Small intestine (tissue), 7 donors: ENCODE data around the gene ADAR. TPM values are rescaled to one million over a fixed set of nuclear protein-coding genes. Genes with fewer than 3 reads are reported as not detected.
A peak's percentile ranks its signal among the peaks of the same experiment; 100 is the strongest.

ENCODE experiments used
- DNase-seq, 2 donors: peaks; one replicate each; pipeline versions ENCODE4 v3.0.0 to v3.0.0-alpha.2; 2013
- FAIRE-seq: peaks from 2 replicates; lab custom pipeline; 2012; peaks lifted over from hg19 to GRCh38; lab: Jason Lieb, UNC
- H3K27ac ChIP-seq, 3 donors: one replicate each; pipeline ENCODE4 v1.5.1; 2013; ENCODE audit warnings: low read length in 2 of 3, mild to moderate bottlenecking in 2 of 3, control low read depth in 1 of 3, inconsistent platforms in 1 of 3, low read depth in 1 of 3, moderate library complexity in 1 of 3
- H3K27me3 ChIP-seq, 3 donors: one replicate each; pipeline ENCODE4 v1.6.1; 2013; ENCODE audit warnings: low read length in 3 of 3, inconsistent platforms in 1 of 3; ENCODE audit not compliant: control insufficient read depth in 3 of 3, insufficient read depth in 3 of 3
- H3K36me3 ChIP-seq, 3 donors: one replicate each; pipeline ENCODE4 v1.6.1; 2013; ENCODE audit warnings: low read length in 3 of 3, inconsistent platforms in 1 of 3, low read depth in 1 of 3, mild to moderate bottlenecking in 1 of 3, moderate library complexity in 1 of 3; ENCODE audit not compliant: control insufficient read depth in 3 of 3, insufficient read depth in 2 of 3
- H3K4me1 ChIP-seq, 3 donors: one replicate each; pipeline ENCODE4 v1.6.1; 2013; ENCODE audit warnings: low read length in 2 of 3, inconsistent platforms in 1 of 3, low read depth in 1 of 3, mild to moderate bottlenecking in 1 of 3, moderate library complexity in 1 of 3; ENCODE audit not compliant: control insufficient read depth in 3 of 3, insufficient read depth in 2 of 3
- H3K4me3 ChIP-seq, 3 donors: one replicate each; pipeline ENCODE4 v1.5.1; 2013; ENCODE audit warnings: low read length in 3 of 3, control low read depth in 1 of 3, inconsistent platforms in 1 of 3, low read depth in 1 of 3, mild to moderate bottlenecking in 1 of 3, moderate library complexity in 1 of 3
- H3K9me3 ChIP-seq, 2 donors: one replicate each; pipeline ENCODE4 v1.6.1; 2013; ENCODE audit warnings: low read depth in 1 of 2, low read length in 1 of 2; ENCODE audit not compliant: control insufficient read depth in 2 of 2, insufficient read depth in 1 of 2
- WGBS, 3 donors: extraction: QIAGEN DNeasy Blood & Tissue Kit; methylation state at CpG; one replicate each; pipeline ENCODE4 v1.1.7; 2013; 5-methylcytosine and 5-hydroxymethylcytosine counted together
- polyA plus RNA-seq, 4 donors: library from polyadenylated mRNA; stranded (reverse) in 3 of 4; unstranded in 1 of 4; fragments of 200-250 nt in 3 of 4; fragments of 120-200 nt in 1 of 4; gene quantifications; one replicate each; pipeline versions ENCODE4 v1.2.1 to v1.2.3, GENCODE V29; 2013
- donor health status: healthy with polysubstance abuse.
- donor health status: control.
- donor health status: control.
- donor health status: Bipolar disorder and iron deficiency.
- donor health status: healthy.

Gene ADAR
- polyA plus RNA-seq, 4 donors, result 28.6 to 120 (median 47.5) TPM

DNA sequence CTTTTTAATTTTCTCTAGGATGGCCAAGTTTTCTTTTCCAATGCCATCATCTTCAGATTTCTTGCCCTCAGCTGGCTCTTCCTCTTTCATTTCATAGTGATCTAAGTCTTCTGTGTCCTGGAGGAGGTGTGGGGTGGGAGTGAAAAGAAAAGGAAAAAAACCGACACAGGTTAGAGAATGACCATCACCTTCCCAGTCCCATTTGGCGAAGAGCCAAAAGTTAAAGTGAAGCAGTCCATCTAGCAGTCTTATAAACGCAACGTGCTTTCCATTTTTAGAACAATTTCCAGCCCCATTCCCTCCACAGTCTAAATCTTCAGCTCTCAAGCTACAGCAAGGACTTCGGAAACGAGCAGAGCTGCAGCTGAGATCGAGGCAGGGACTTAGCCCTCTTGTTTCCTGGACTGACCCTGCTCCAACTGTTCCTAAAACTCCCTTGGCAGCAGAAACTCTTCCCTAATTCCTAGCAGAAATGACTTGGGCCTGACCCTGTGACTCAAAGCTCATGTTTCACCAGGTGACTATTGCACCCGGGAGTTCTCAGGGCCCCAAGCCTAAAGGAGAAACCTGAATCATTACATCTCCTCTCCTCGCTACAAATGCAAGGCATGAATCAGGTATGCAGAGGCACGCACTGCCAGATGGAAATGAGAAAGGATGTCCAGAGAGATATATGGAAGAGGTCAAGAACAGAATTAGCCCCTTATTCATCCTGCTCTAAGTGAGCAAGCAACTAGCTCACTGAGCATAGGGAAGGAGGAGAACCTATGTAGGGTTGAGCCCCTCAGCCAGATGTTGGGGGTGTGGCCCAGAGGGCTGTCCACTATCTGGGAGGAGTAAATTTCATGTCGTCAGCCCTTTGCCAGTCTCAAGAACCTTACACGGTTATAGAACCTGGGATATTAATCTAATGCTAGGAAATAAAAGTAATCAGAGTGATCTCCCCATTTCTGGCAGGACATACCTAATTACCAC, 54.6 kb downstream of the ADAR start:
- H3K36me3 ChIP-seq, result peaks cover 35 to 65% (median 46%) of the 10 kb centered on the region in 3 donors

DNA sequence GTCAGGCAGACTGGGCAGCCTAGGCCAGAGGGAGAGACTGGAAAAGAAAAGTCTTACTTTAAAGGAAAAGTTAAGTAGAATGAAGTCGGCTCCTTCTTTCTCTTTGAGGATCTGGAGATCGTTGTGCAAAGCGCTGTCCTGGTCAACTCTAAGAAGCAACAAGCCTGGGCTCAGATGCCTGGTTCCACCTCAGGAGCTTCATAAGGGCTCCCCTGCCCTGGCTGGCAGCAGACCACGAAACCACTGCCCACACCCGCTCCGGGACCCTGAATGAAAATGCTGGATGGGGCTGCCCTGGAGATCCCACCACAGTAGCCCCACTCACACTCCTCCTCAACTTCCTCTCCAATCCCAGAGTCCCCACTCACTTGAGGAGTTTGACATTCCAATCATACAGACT, 56.0 kb downstream of the ADAR start:
- Histone ChIP-seq H3K36me3 (peaks cover 35 to 68% (median 46%) of the 10 kb centered on the region in 3 donors), H3K27ac (no peak overlapping the region), H3K4me1 (peaks cover 2 to 6% (median 5%) of the 10 kb centered on the region in 3 donors), H3K9me3 (no peaks in the 10 kb centered on the region), H3K27me3 (no peaks in the 10 kb centered on the region), H3K4me3 (no peak overlapping the region)
- FAIRE-seq (no peak), DNase-seq (no peak)
- 85 to 96% (median 90%) methylated on average over 6 of the region's 6 CpGs for WGBS, 3 donors

More for the DNA sequence above, 54.6 kb downstream of the ADAR start:
- FAIRE-seq (no peak), DNase-seq (no peak)
- Histone ChIP-seq H3K27ac (no peak overlapping the region), H3K4me1 (peaks cover 2 to 6% (median 4%) of the 10 kb centered on the region in 3 donors), H3K27me3 (no peaks in the 10 kb centered on the region), H3K4me3 (no peak overlapping the region), H3K9me3 (no peaks in the 10 kb centered on the region)
- 75 to 80% (median 76%) methylated on average over 12 of the region's 12 CpGs for WGBS, 3 donors

DNA sequence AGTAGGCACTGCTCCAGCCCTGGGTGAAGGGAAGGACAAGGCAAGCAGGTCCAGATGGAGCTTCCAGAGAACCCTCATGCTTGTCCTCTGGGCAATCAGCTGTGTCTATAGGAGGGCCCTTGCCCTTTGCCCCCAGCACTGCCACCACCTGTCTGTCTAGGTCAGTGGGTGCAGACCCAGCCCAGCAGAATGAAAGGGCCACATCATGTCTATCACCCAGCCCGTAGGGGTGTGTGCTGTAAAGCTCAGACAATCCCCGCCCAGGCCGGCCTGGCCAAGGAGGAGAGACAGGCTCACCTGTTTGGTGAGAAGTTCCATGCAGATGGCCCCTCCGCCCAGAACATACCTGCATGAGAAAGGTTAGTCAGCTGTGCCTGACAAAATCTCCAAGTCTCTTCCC, 56.5 kb downstream of the ADAR start:
- Histone ChIP-seq H3K36me3 (peaks cover 35 to 66% (median 46%) of the 10 kb centered on the region in 3 donors), H3K9me3 (no peaks in the 10 kb centered on the region), H3K27me3 (no peaks in the 10 kb centered on the region), H3K27ac (no peak overlapping the region), H3K4me1 (peaks cover 2 to 9% (median 4%) of the 10 kb centered on the region in 3 donors), H3K4me3 (no peak overlapping the region)
- DNase-seq, result peak in 1 of 2 donors; percentile 34
- WGBS, 3 donors, result 42 to 70% (median 56%) methylated on average over 4 of the region's 4 CpGs
- FAIRE-seq, result no peak

DNA sequence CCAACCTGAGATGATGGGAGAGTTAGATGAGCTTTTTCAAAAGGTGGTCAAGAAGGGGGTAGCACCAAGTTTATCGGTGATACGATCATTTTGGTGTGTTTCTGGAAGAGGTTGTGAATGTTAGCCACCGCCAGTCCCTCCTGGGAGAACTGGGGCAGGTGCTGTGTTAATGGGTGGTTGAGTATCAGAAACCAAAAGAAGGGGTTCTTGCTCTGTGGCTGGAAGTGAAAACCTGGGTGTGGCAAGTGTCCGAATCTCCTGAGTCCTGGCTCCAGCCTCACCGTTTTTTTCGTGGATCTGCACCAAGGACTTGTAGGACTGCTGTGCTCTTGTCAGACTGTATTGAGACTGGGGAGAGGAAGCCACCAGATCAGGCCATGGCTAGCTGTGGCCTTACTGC, 57.3 kb downstream of the ADAR start:
- no peak for DNase-seq
- H3K4me1 ChIP-seq, result peaks cover 0 to 8% (median 4%) of the 10 kb centered on the region in 3 donors
- peaks cover 33 to 62% (median 44%) of the 10 kb centered on the region in 3 donors for H3K36me3 ChIP-seq

DNA sequence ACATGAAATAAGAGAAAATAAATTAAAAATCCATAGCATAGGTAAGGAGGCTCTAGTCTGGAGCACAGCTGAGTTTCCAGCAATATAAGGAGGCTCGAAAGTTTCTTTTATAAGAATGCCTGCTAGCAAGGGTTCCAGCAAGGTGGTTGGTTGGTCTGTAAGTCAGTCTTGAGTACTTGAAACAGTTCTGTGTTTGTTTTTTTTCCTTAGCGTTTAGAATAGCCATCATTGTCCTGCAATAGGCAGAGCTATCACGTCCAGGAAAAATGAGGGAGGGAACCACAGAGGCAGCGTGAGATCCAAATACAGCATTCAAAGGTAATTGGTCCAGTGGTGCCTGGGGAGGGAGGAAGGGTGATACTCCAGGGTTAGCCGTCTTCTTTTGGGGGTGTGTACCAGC, 57.9 kb downstream of the ADAR start:
- WGBS, 3 donors, result 60 to 74% (median 63%) methylated on average over 5 of the region's 5 CpGs

More for the DNA sequence above, 57.3 kb downstream of the ADAR start:
- Histone ChIP-seq H3K27me3 (no peaks in the 10 kb centered on the region), H3K9me3 (no peaks in the 10 kb centered on the region), H3K27ac (no peak overlapping the region), H3K4me3 (no peak overlapping the region)
- no peak for FAIRE-seq
- WGBS, 3 donors, result 59 to 75% (median 74%) methylated on average over 6 of the region's 6 CpGs

DNA sequence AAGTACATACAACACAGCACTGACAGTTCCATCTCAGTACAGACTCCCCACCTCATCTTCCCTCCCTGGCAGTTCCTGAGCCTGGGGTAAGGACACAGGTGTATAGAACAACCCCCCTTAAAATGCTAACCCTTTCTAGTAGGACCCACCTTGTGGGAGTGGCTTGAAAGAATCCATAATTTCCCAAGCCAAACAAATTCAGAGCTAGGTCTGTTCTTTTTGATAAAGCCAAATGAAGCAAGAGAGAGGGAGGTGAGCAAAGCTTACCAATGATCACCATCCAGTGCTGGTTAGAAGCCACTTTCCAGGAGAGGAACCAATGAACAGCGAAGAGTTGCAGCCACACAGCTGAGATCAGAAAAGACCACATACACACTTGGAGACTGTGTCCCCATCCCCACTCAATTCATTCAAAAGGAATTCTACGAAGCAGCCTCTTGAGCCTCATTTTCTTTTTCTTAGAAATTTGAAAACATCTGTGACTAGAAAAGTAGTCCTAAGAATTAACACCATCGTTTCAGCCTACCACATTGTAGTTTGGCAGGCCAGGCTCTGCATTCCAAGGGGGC, 58.7 kb downstream of the ADAR start:
- WGBS, 3 donors, result 69 to 80% (median 79%) methylated on average over 3 of the region's 3 CpGs
- Histone ChIP-seq H3K36me3 (peaks cover 26 to 49% (median 34%) of the 10 kb centered on the region in 3 donors), H3K27me3 (no peaks in the 10 kb centered on the region), H3K27ac (no peak overlapping the region), H3K9me3 (no peaks in the 10 kb centered on the region), H3K4me3 (no peak overlapping the region), H3K4me1 (peaks cover 0 to 8% (median 4%) of the 10 kb centered on the region in 3 donors)
- DNase-seq (no peak), FAIRE-seq (no peak)

More for the DNA sequence above, 57.9 kb downstream of the ADAR start:
- Histone ChIP-seq H3K4me1 (peaks cover 0 to 8% (median 4%) of the 10 kb centered on the region in 3 donors), H3K27me3 (no peaks in the 10 kb centered on the region), H3K36me3 (peaks cover 31 to 57% (median 42%) of the 10 kb centered on the region in 3 donors), H3K27ac (no peak overlapping the region), H3K9me3 (no peaks in the 10 kb centered on the region), H3K4me3 (no peak overlapping the region)
- DNase-seq (no peak), FAIRE-seq (no peak)

DNA sequence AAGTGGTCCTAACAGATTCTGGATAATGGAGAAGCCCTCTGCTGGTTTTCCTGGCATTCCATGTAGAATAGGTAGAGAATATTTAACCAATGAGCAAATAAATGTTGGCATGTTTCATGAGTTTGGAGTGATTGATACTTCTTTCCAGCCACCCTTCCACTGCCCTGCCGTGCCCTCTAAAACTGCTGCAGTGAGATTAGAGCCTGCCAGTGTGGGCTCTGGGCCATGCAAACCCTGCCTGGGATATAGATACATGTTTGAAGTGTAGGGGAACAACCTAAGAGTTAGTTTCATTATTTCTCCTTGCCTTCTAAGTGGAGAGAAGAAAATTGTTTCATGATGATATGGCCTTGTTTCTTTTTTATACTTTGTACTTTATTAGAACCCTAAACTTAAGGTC, 60.0 kb downstream of the ADAR start:
- no peak overlapping the region for H3K27ac ChIP-seq
- H3K27me3 ChIP-seq, result peaks cover 0 to 4% (median 0%) of the 10 kb centered on the region in 3 donors
- peaks cover 0 to 8% (median 4%) of the 10 kb centered on the region in 3 donors for H3K4me1 ChIP-seq
- H3K9me3 ChIP-seq, result no peaks in the 10 kb centered on the region
- H3K4me3 ChIP-seq, result no peak overlapping the region
- H3K36me3 ChIP-seq, result peaks cover 20 to 41% (median 25%) of the 10 kb centered on the region in 3 donors
- 13 to 33% (median 13%) methylated on average over 1 of the region's 1 CpG for WGBS, 3 donors
- DNase-seq (peak; percentile 16 to 25), FAIRE-seq (no peak)

DNA sequence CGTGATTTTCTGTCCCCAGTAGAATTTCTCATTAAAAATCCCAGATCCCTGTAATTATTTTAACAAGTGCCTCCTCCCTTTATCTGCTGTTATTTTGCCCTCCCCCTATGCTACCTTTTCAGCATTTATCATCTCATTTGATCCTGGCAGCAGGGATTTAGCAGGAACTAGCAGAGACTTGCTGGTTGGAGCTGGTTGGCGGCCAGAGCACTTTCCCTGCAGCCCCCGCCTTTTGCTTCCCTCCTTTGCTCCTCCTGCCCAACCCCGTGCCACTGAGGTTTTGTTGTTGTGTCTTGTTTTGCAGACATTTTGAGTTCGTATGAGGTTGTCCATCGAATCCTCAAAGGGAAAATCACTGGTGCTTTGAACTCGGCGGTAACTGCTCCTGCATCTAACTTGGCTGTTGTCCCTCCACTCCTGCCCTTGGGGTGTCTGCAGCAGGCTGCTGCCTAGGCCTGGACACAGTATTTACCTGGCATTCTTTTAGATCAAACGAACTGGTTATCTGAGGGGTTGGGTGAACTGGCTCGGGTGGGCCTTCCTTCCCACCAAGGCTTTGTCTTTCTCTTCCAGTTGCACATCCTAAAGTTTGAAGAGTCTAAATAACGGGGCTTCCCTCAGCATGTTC, 60.8 kb downstream of the ADAR start:
- WGBS, 3 donors, result 67 to 71% (median 69%) methylated on average over 11 of the region's 11 CpGs
- H3K27ac ChIP-seq, result peak overlapping the region in 1 of 3 donors; percentile 49
- H3K9me3 ChIP-seq, result no peaks in the 10 kb centered on the region
- H3K27me3 ChIP-seq, result peaks cover 0 to 9% (median 0%) of the 10 kb centered on the region in 3 donors
- FAIRE-seq, result no peak
- H3K4me1 ChIP-seq, result peaks cover 0 to 8% (median 4%) of the 10 kb centered on the region in 3 donors
- no peak for DNase-seq
- no peak overlapping the region for H3K4me3 ChIP-seq
- peaks cover 14 to 34% (median 17%) of the 10 kb centered on the region in 3 donors for H3K36me3 ChIP-seq
